Breast epithelium (tissue), 3 donors: Measurements from ENCODE around the gene MTR.

Experiments
- POLR2A ChIP-seq: fragments of 450-650 bp; IDR thresholded peaks from one replicate; pipeline ENCODE4 v1.6.1; 2016; ENCODE audit warnings: antibody characterized with exemption, mild to moderate bottlenecking, moderate library complexity
- POLR2AphosphoS5 ChIP-seq, 3 donors: sonication (generic); formaldehyde crosslinking; IDR thresholded peaks; one replicate each; pipeline ENCODE4 v1.6.1; 2017; ENCODE audit warnings: antibody characterized with exemption in 3 of 3
- TF ChIP-seq, protein P1 (sequence below), 3 donors: fragments of 450-650 bp; IDR thresholded peaks; one replicate each; pipeline ENCODE4 v1.5.1; 2016 to 2017; ENCODE audit warnings: antibody characterized with exemption in 3 of 3, mild to moderate bottlenecking in 3 of 3, moderate library complexity in 3 of 3

DNA sequence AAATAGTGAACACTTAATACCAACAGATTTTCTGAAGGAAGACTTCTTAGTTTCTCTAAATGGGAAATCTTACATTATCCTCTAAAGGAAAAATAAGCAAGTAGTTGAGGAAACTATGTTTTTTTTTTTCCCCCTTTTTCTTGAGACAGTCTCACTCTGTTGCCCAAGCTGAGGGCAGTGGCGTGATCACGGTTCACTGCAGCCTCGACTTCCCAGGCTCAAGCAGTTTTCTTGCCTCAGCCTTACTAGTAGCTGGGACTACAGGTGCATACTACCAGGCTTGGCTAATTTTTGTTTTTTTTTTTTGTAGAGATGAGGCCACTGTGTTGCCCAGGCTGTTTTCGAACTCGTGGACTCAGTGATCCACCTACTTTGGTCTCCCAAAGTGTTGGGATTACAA is 3.9 kb downstream of the MTR start:
- TF ChIP-seq, protein P1, sequence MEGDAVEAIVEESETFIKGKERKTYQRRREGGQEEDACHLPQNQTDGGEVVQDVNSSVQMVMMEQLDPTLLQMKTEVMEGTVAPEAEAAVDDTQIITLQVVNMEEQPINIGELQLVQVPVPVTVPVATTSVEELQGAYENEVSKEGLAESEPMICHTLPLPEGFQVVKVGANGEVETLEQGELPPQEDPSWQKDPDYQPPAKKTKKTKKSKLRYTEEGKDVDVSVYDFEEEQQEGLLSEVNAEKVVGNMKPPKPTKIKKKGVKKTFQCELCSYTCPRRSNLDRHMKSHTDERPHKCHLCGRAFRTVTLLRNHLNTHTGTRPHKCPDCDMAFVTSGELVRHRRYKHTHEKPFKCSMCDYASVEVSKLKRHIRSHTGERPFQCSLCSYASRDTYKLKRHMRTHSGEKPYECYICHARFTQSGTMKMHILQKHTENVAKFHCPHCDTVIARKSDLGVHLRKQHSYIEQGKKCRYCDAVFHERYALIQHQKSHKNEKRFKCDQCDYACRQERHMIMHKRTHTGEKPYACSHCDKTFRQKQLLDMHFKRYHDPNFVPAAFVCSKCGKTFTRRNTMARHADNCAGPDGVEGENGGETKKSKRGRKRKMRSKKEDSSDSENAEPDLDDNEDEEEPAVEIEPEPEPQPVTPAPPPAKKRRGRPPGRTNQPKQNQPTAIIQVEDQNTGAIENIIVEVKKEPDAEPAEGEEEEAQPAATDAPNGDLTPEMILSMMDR (IDR thresholded peaks at IDR 0.05): no peak
- TF ChIP-seq POLR2A (no peak), POLR2AphosphoS5 (IDR thresholded peaks at IDR 0.05) (no peak)
